CD8-positive, alpha-beta memory T cell (primary cell): Measurements from ENCODE around the gene MEIOB. TPM values are rescaled to one million over a fixed set of nuclear protein-coding genes. Genes with fewer than 3 reads are reported as not detected.

ENCODE experiments used
- CTCF ChIA-PET: fragments of 350-600 bp; sonication (Branson Sonifier 250); formaldehyde crosslinking; loops from one replicate; lab custom pipeline; 2021; ENCODE audit warnings: antibody characterized with exemption; lab: Charles Lee
- POLR2A ChIA-PET: fragments of 350-600 bp; sonication (Branson Sonifier 250); formaldehyde crosslinking; loops from one replicate; lab custom pipeline; 2021; ENCODE audit warnings: antibody characterized with exemption; lab: Charles Lee
- DNase-seq, 5 donors: peaks; one replicate each; pipeline versions ENCODE4 v3.0.0 to v3.0.0-alpha.2; 2020 to 2022; ENCODE audit warnings: mixed read lengths in 1 of 5
- H3K27ac ChIP-seq: one replicate; pipeline ENCODE4 v1.7.0; 2013; ENCODE audit warnings: low read depth, mild to moderate bottlenecking, low read length, moderate library complexity
- H3K27me3 ChIP-seq: 2 replicates; pipeline ENCODE4 v1.7.0; 2013; ENCODE audit warnings: low read length, mild to moderate bottlenecking; ENCODE audit not compliant: insufficient read depth, poor library complexity, severe bottlenecking
- H3K36me3 ChIP-seq: 2 replicates; pipeline ENCODE4 v1.7.0; 2013; ENCODE audit warnings: mild to moderate bottlenecking, low read length, moderate library complexity; ENCODE audit not compliant: insufficient read depth
- H3K4me1 ChIP-seq: 2 replicates; pipeline ENCODE4 v1.7.0; 2013; ENCODE audit warnings: mild to moderate bottlenecking, low read length, moderate library complexity; ENCODE audit not compliant: insufficient read depth
- H3K4me3 ChIP-seq: 2 replicates; pipeline ENCODE4 v1.7.0; 2013; ENCODE audit warnings: mild to moderate bottlenecking, low read length
- H3K9me3 ChIP-seq: 2 replicates; pipeline ENCODE4 v1.7.0; 2013; ENCODE audit warnings: mild to moderate bottlenecking, low read length
- H3K27ac Mint-ChIP-seq, 8 donors: one replicate each; pipeline ENCODE4 v1.8.0; 2020 to 2021; ENCODE audit warnings: mixed read lengths in 8 of 8, mild to moderate bottlenecking in 6 of 8, inconsistent platforms in 3 of 8, moderate library complexity in 3 of 8
- H3K27me3 Mint-ChIP-seq, 2 donors: one replicate each; pipeline ENCODE4 v1.8.0; 2020 to 2021; ENCODE audit warnings: mixed read lengths in 2 of 2, mild to moderate bottlenecking in 1 of 2, moderate library complexity in 1 of 2
- H3K36me3 Mint-ChIP-seq, 3 donors: one replicate each; pipeline ENCODE4 v1.8.0; 2020 to 2021; ENCODE audit warnings: mixed read lengths in 3 of 3, inconsistent platforms in 1 of 3, mild to moderate bottlenecking in 1 of 3
- H3K4me1 Mint-ChIP-seq, 3 donors: one replicate each; pipeline ENCODE4 v1.8.0; 2020 to 2021; ENCODE audit warnings: mixed read lengths in 3 of 3, inconsistent platforms in 1 of 3, mild to moderate bottlenecking in 1 of 3
- H3K4me3 Mint-ChIP-seq, 7 donors: one replicate each; pipeline ENCODE4 v1.8.0; 2020 to 2021; ENCODE audit warnings: mixed read lengths in 7 of 7, mild to moderate bottlenecking in 6 of 7, moderate library complexity in 4 of 7, inconsistent platforms in 2 of 7
- H3K9me3 Mint-ChIP-seq, 5 donors: one replicate each; pipeline ENCODE4 v1.8.0; 2020 to 2022; ENCODE audit warnings: mixed read lengths in 5 of 5, mild to moderate bottlenecking in 3 of 5, moderate library complexity in 2 of 5, inconsistent platforms in 1 of 5
- polyA plus RNA-seq: library from polyadenylated mRNA; unstranded; fragments of 300-500 nt; fragmentation: Illumina TruSeq; gene quantifications from one replicate; pipeline ENCODE4 v1.2.3, GENCODE V29; 2021
- total RNA-seq, 2 experiments: library from RNA; stranded (reverse); gene quantifications; one replicate each; pipeline ENCODE4 v1.2.3, GENCODE V29; 2021

MEIOB gene
- total and polyA plus RNA-seq, 3 experiments from 2014 or later, result not detected

- H3K4me3 Mint-ChIP-seq, result no peak overlapping the region
- no peaks in the 10 kb centered on the region for H3K36me3 Mint-ChIP-seq
- no peak overlapping the region for H3K27ac Mint-ChIP-seq
- Histone ChIP-seq H3K27me3 (no peaks in the 10 kb centered on the region), H3K4me3 (no peak overlapping the region), H3K27ac (no peak overlapping the region), H3K4me1 (no peaks in the 10 kb centered on the region), H3K36me3 (no peaks in the 10 kb centered on the region), H3K9me3 (no peaks in the 10 kb centered on the region)
- ChIA-PET POLR2A (no interaction called here), CTCF (no interaction called here)
- peaks cover 10 to 35% of the 10 kb centered on the region in 2 donors for H3K27me3 Mint-ChIP-seq
- no peaks in the 10 kb centered on the region for H3K4me1 Mint-ChIP-seq
- no peak for DNase-seq
- no peaks in the 10 kb centered on the region for H3K9me3 Mint-ChIP-seq
Measured at GRCh38 chr16:1911467-1912214, 39.7 kb upstream of the MEIOB start.

DNA sequence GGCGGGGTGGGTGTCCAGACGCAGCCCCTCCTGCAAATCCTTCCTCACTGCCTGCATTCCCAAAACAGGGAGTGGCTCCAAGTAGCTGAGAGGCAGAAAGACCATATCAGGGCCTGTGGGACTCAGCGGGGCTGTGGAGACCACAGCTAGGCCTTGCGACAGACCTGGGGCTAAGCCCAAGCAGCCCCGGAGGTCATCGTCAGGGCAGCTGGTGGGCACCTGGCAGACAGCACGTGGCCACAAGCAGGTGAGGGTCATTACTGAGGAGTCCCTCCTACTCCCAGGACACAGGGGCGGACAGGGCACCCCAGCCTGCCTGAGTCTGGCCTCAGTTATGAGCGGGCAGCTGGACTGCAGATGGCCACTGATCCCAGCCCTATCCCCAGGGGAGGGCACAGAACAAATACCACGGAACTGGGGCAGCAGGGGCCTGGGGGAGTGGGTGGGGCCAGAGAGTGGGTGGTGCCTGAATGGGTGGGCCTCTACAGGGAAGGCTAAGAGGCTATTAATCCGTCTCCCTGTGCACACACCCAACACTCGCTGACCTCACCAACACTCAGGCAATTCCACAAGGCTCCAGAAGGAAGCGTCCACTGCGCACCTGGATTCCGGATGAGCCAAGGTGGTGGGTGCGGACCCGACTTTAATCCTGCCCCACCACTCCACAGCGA is 37.7 kb upstream of the MEIOB start:
- DNase-seq, result no peak
- ChIA-PET POLR2A (no interaction called here), CTCF (no interaction called here)
- H3K9me3 Mint-ChIP-seq, result no peaks in the 10 kb centered on the region
- Histone ChIP-seq H3K4me1 (no peaks in the 10 kb centered on the region), H3K4me3 (no peak overlapping the region), H3K9me3 (no peaks in the 10 kb centered on the region), H3K27ac (no peak overlapping the region), H3K27me3 (peaks cover 6% of the 10 kb centered on the region), H3K36me3 (no peaks in the 10 kb centered on the region)
- H3K36me3 Mint-ChIP-seq, result no peaks in the 10 kb centered on the region
- H3K27me3 Mint-ChIP-seq, result peaks cover 8 to 21% of the 10 kb centered on the region in 2 donors
- H3K4me1 Mint-ChIP-seq, result no peaks in the 10 kb centered on the region
- H3K27ac Mint-ChIP-seq, result no peak overlapping the region
- no peak overlapping the region for H3K4me3 Mint-ChIP-seq

DNA sequence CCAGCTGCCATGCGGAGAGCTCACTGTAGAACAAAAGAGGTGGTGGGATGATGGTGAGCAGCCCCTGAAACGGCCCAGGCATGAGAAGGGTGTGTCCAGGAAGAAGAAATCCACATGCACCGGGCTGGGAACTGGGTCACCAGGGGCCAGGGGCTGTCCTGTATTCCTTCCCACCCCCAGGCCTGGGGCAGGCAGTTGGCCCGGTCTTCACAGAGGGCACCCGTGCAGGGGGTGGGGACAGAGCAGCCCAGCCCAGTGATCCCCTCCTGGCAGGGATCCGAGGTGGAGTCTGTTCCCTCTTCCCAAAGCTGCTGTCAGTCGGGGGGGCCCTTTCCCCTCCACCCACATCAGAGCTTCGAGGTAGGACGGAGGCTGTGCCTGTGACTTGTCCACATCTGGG is 37.0 kb upstream of the MEIOB start:
- DNase-seq, result no peak
- ChIA-PET CTCF (no interaction called here), POLR2A (no interaction called here)
- H3K9me3 ChIP-seq, result no peaks in the 10 kb centered on the region
- H3K9me3 Mint-ChIP-seq, result no peaks in the 10 kb centered on the region
- no peaks in the 10 kb centered on the region for H3K36me3 ChIP-seq
- peaks cover 8 to 18% of the 10 kb centered on the region in 2 donors for H3K27me3 Mint-ChIP-seq
- H3K4me1 ChIP-seq, result no peaks in the 10 kb centered on the region
- H3K27me3 ChIP-seq, result peaks cover 6% of the 10 kb centered on the region
- H3K27ac Mint-ChIP-seq, result no peak overlapping the region
- no peaks in the 10 kb centered on the region for H3K36me3 Mint-ChIP-seq
- H3K4me1 Mint-ChIP-seq, result no peaks in the 10 kb centered on the region
- no peak overlapping the region for H3K4me3 Mint-ChIP-seq
- no peak overlapping the region for H3K4me3 ChIP-seq
- H3K27ac ChIP-seq, result no peak overlapping the region

- Mint-ChIP-seq H3K27ac (no peak overlapping the region), H3K4me1 (no peaks in the 10 kb centered on the region), H3K36me3 (no peaks in the 10 kb centered on the region), H3K4me3 (no peak overlapping the region), H3K9me3 (no peaks in the 10 kb centered on the region), H3K27me3 (peaks cover 8 to 18% of the 10 kb centered on the region in 2 donors)
- DNase-seq, result no peak
- no peaks in the 10 kb centered on the region for H3K9me3 ChIP-seq
- H3K27ac ChIP-seq, result no peak overlapping the region
- POLR2A ChIA-PET, result no interaction called here
- no peaks in the 10 kb centered on the region for H3K36me3 ChIP-seq
- CTCF ChIA-PET, result no interaction called here
- peaks cover 6% of the 10 kb centered on the region for H3K27me3 ChIP-seq
- H3K4me3 ChIP-seq, result no peak overlapping the region
- no peaks in the 10 kb centered on the region for H3K4me1 ChIP-seq
Measured at GRCh38 chr16:1908184-1908583, 36.2 kb upstream of the MEIOB start.

- Histone ChIP-seq H3K27ac (no peak overlapping the region), H3K4me1 (no peaks in the 10 kb centered on the region), H3K36me3 (no peaks in the 10 kb centered on the region), H3K4me3 (no peak overlapping the region), H3K9me3 (no peaks in the 10 kb centered on the region), H3K27me3 (peaks cover 6% of the 10 kb centered on the region)
- CTCF ChIA-PET, result no interaction called here
- POLR2A ChIA-PET, result no interaction called here
- Mint-ChIP-seq H3K27me3 (peaks cover 7 to 18% of the 10 kb centered on the region in 2 donors), H3K9me3 (no peaks in the 10 kb centered on the region), H3K4me3 (no peak overlapping the region), H3K36me3 (no peaks in the 10 kb centered on the region), H3K27ac (no peak overlapping the region), H3K4me1 (no peaks in the 10 kb centered on the region)
- DNase-seq, result no peak
Measured at GRCh38 chr16:1907226-1907860, 35.4 kb upstream of the MEIOB start.

DNA sequence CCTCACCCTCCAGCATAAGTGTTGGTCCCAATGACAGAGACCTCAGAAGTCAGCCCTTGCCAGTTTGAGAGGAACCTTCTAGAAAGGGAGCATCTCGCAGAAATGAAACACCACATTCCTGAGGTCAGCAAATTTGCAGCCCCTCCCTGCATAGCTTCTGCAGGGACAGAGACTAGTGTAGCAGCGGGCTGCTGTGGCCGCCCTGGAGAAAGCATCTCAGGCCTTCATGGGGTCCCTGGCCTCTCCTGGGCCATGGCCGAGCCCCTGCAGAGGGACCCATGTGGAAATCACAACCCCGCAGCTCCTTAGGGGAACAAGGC is 34.8 kb upstream of the MEIOB start:
- H3K36me3 Mint-ChIP-seq, result no peaks in the 10 kb centered on the region
- no peaks in the 10 kb centered on the region for H3K9me3 Mint-ChIP-seq
- no peak overlapping the region for H3K27ac Mint-ChIP-seq
- H3K4me3 ChIP-seq, result no peak overlapping the region
- no peaks in the 10 kb centered on the region for H3K4me1 Mint-ChIP-seq
- H3K27me3 Mint-ChIP-seq, result peaks cover 7 to 18% of the 10 kb centered on the region in 2 donors
- no peaks in the 10 kb centered on the region for H3K4me1 ChIP-seq
- no peak overlapping the region for H3K27ac ChIP-seq
- CTCF ChIA-PET, result no interaction called here
- POLR2A ChIA-PET, result no interaction called here
- DNase-seq, result no peak
- no peaks in the 10 kb centered on the region for H3K36me3 ChIP-seq
- H3K9me3 ChIP-seq, result no peaks in the 10 kb centered on the region
- H3K27me3 ChIP-seq, result peaks cover 6% of the 10 kb centered on the region
- no peak overlapping the region for H3K4me3 Mint-ChIP-seq

- Mint-ChIP-seq H3K27ac (no peak overlapping the region), H3K27me3 (peaks cover 7 to 18% of the 10 kb centered on the region in 2 donors), H3K9me3 (no peaks in the 10 kb centered on the region), H3K36me3 (no peaks in the 10 kb centered on the region), H3K4me3 (no peak overlapping the region), H3K4me1 (no peaks in the 10 kb centered on the region)
- no peak for DNase-seq
- CTCF ChIA-PET, result interaction anchor here (0.7 kb wide), 1 partner anchor 21 kb away, joined by 3 read pairs; no protein-coding TSS in a partner anchor
- Histone ChIP-seq H3K4me3 (no peak overlapping the region), H3K36me3 (no peaks in the 10 kb centered on the region), H3K4me1 (no peaks in the 10 kb centered on the region), H3K27me3 (peaks cover 6% of the 10 kb centered on the region), H3K27ac (no peak overlapping the region), H3K9me3 (no peaks in the 10 kb centered on the region)
- POLR2A ChIA-PET, result no interaction called here
Measured at GRCh38 chr16:1906055-1906845, 34.3 kb upstream of the MEIOB start.
